Aorta (tissue), 5 donors: ENCODE data around the gene MIEF1. TPM values are rescaled to one million over a fixed set of nuclear protein-coding genes. Genes with fewer than 3 reads are reported as not detected.

Experiments used
- ATAC-seq: fragments of 200-7000 bp; cut with Tn5 transposase; one replicate; pipeline ENCODE4 v1.9.1; 2022; ENCODE audit warnings: moderate library complexity; ENCODE audit not compliant: low FRiP score
- DNase-seq, 2 donors: peaks; one replicate each; pipeline ENCODE4 v3.0.0-alpha.2; 2020
- H3K27ac ChIP-seq, 2 donors: one replicate each; pipeline ENCODE4 v1.5.1; 2013; ENCODE audit warnings: low read length in 2 of 2, mild to moderate bottlenecking in 2 of 2, moderate library complexity in 2 of 2, control low read depth in 1 of 2, inconsistent platforms in 1 of 2, low read depth in 1 of 2
- H3K27me3 ChIP-seq, 2 donors: one replicate each; pipeline ENCODE4 v1.6.1; 2013; ENCODE audit warnings: control low read depth in 1 of 2, low read length in 1 of 2, mild to moderate bottlenecking in 1 of 2, moderate library complexity in 1 of 2; ENCODE audit not compliant: insufficient read depth in 2 of 2, control insufficient read depth in 1 of 2
- H3K36me3 ChIP-seq, 2 donors: one replicate each; pipeline ENCODE4 v1.6.1; 2013; ENCODE audit warnings: control low read depth in 1 of 2, low read length in 1 of 2, mild to moderate bottlenecking in 1 of 2; ENCODE audit not compliant: insufficient read depth in 2 of 2, control insufficient read depth in 1 of 2
- H3K4me1 ChIP-seq, 2 donors: one replicate each; pipeline ENCODE4 v1.6.1; 2013; ENCODE audit warnings: low read length in 2 of 2, control low read depth in 1 of 2, mild to moderate bottlenecking in 1 of 2, moderate library complexity in 1 of 2; ENCODE audit not compliant: insufficient read depth in 2 of 2, control insufficient read depth in 1 of 2
- H3K4me3 ChIP-seq, 2 donors: one replicate each; pipeline ENCODE4 v1.5.1; 2013; ENCODE audit warnings: low read length in 2 of 2, control low read depth in 1 of 2, mild to moderate bottlenecking in 1 of 2
- H3K9me3 ChIP-seq: one replicate; pipeline ENCODE4 v1.6.1; 2013; ENCODE audit warnings: mild to moderate bottlenecking, low read length; ENCODE audit not compliant: control insufficient read depth
- WGBS, 2 donors: extraction: QIAGEN DNeasy Blood & Tissue Kit; methylation state at CpG; one replicate each; pipeline ENCODE4 v1.1.7; 2013; 5-methylcytosine and 5-hydroxymethylcytosine counted together
- intact Hi-C, 2 donors: fragments of 100-400 bp; cut with DNase I; formaldehyde crosslinking; loops; one replicate each; pipeline versions ENCODE4 v1.14.2 to v1.15.0; 2022
- polyA plus RNA-seq, 2 donors: library from polyadenylated mRNA; stranded (reverse); fragments of 200-250 nt; gene quantifications; one replicate each; pipeline ENCODE4 v1.2.3, GENCODE V29; 2013
- total RNA-seq, 2 donors: library from RNA; stranded (reverse); fragmentation: NEBNext Ultra II Directional; extraction: Animal tissue kit (Norgen Biotek cat#: 25700); gene quantifications; one replicate each; pipeline ENCODE4 v1.2.1, GENCODE V29; 2021
- donor health status: healthy with polysubstance abuse.
- donor health status: Bipolar disorder and iron deficiency.
- donor health status: DM: no; HTN: no; CAD: no.
- donor health status: DM: no; HTN: no; CAD: no.
- donor health status: DM: yes; HTN: yes; CAD: no.

MIEF1 gene
- total and polyA plus RNA-seq, 4 donors = 8.0 to 20.1 (median 11.9) TPM

- 63 to 69% methylated on average over 10 of the region's 10 CpGs for WGBS, 2 donors
- no peaks in the 10 kb centered on the region for H3K27me3 ChIP-seq
- ATAC-seq (no peak), DNase-seq (peak in 1 of 2 donors; percentile 68)
- intact Hi-C loops = loop anchor here (5.0 to 10.0 kb wide), 3 partner anchors 93 to 353 kb away; partner anchors contain the start of gene RPL3 (in 1 of the 2)
- no peak overlapping the region for H3K4me3 ChIP-seq
- H3K27ac ChIP-seq = no peak overlapping the region
- H3K36me3 ChIP-seq = peaks cover 4 to 10% of the 10 kb centered on the region in 2 donors
- no peaks in the 10 kb centered on the region for H3K4me1 ChIP-seq
- H3K9me3 ChIP-seq = no peaks in the 10 kb centered on the region
Observed at GRCh38 chr22:39524753-39525657, 22.9 kb downstream of the MIEF1 start.

- no peaks in the 10 kb centered on the region for H3K9me3 ChIP-seq
- WGBS, 2 donors = 70% methylated on average over 4 of the region's 4 CpGs
- intact Hi-C loops = loop anchor here in 1 of 2 donors (5.0 to 10.0 kb wide), 2 partner anchors 211 to 353 kb away; partner anchors contain the start of gene RPL3
- no peak overlapping the region for H3K27ac ChIP-seq
- H3K4me3 ChIP-seq = no peak overlapping the region
- DNase-seq (peak in 1 of 2 donors; percentile 44), ATAC-seq (no peak)
- no peaks in the 10 kb centered on the region for H3K4me1 ChIP-seq
- H3K27me3 ChIP-seq = no peaks in the 10 kb centered on the region
- H3K36me3 ChIP-seq = peaks cover 4 to 10% of the 10 kb centered on the region in 2 donors
Observed at GRCh38 chr22:39525658-39525975, 23.5 kb downstream of the MIEF1 start.

GRCh38 chr22:39526736-39527171 is 24.7 kb downstream of the MIEF1 start:
- WGBS, 2 donors = 71 to 74% methylated on average over 4 of the region's 4 CpGs
- no peak overlapping the region for H3K27ac ChIP-seq
- intact Hi-C loops = loop anchor here in 1 of 2 donors (5.0 to 10.0 kb wide), 2 partner anchors 212 to 354 kb away; partner anchors contain the start of gene RPL3
- H3K4me1 ChIP-seq = no peaks in the 10 kb centered on the region
- H3K9me3 ChIP-seq = no peaks in the 10 kb centered on the region
- H3K4me3 ChIP-seq = no peak overlapping the region
- ATAC-seq = no peak
- no peaks in the 10 kb centered on the region for H3K27me3 ChIP-seq
- peaks cover 4 to 6% of the 10 kb centered on the region in 2 donors for H3K36me3 ChIP-seq
- DNase-seq = no peak

- ATAC-seq = no peak
- no peak overlapping the region for H3K27ac ChIP-seq
- WGBS, 2 donors = 50 to 58% methylated on average over 6 of the region's 6 CpGs
- H3K9me3 ChIP-seq = no peaks in the 10 kb centered on the region
- no peaks in the 10 kb centered on the region for H3K27me3 ChIP-seq
- intact Hi-C loops = loop anchor here in 1 of 2 donors (5.0 to 10.0 kb wide), 2 partner anchors 213 to 355 kb away; partner anchors contain the start of gene RPL3
- DNase-seq = no peak
- peaks cover 4% of the 10 kb centered on the region in 2 donors for H3K36me3 ChIP-seq
- no peak overlapping the region for H3K4me3 ChIP-seq
- H3K4me1 ChIP-seq = no peaks in the 10 kb centered on the region
Observed at GRCh38 chr22:39527481-39527961, 25.4 kb downstream of the MIEF1 start.

- intact Hi-C loops = loop anchor here in 1 of 2 donors (5.0 to 10.0 kb wide), 2 partner anchors 213 to 356 kb away; partner anchors contain the start of gene RPL3
- Histone ChIP-seq H3K4me1 (no peaks in the 10 kb centered on the region), H3K4me3 (no peak overlapping the region), H3K27ac (no peak overlapping the region), H3K36me3 (peaks cover 4% of the 10 kb centered on the region in 2 donors), H3K27me3 (no peaks in the 10 kb centered on the region), H3K9me3 (no peaks in the 10 kb centered on the region)
- DNase-seq = no peak
- 51% methylated on average over 12 of the region's 12 CpGs for WGBS, 2 donors
- ATAC-seq = no peak
Observed at GRCh38 chr22:39528080-39528661, 26.1 kb downstream of the MIEF1 start.

GRCh38 chr22:39528681-39529486 is 26.8 kb downstream of the MIEF1 start:
- peak; percentile 94 to 96 for DNase-seq
- Histone ChIP-seq H3K27ac (peak overlapping the region in 1 of 2 donors; percentile 1), H3K36me3 (peaks cover 4% of the 10 kb centered on the region in 2 donors), H3K4me1 (no peaks in the 10 kb centered on the region), H3K4me3 (no peak overlapping the region), H3K27me3 (no peaks in the 10 kb centered on the region), H3K9me3 (no peaks in the 10 kb centered on the region)
- intact Hi-C loops = loop anchor here (1.0 to 10.0 kb wide), 3 partner anchors 36 to 357 kb away; partner anchors contain the start of gene RPL3 (in 1 of the 2)
- ATAC-seq = peak; percentile 87
- 30% methylated on average over 32 of the region's 32 CpGs for WGBS, 2 donors

GRCh38 chr22:39529487-39529851 is 27.4 kb downstream of the MIEF1 start:
- H3K9me3 ChIP-seq = no peaks in the 10 kb centered on the region
- intact Hi-C loops = loop anchor here (1.0 to 10.0 kb wide), 3 partner anchors 36 to 357 kb away; partner anchors contain the start of gene RPL3 (in 1 of the 2)
- DNase-seq (no peak), ATAC-seq (no peak)
- H3K4me1 ChIP-seq = no peaks in the 10 kb centered on the region
- H3K27me3 ChIP-seq = no peaks in the 10 kb centered on the region
- H3K4me3 ChIP-seq = no peak overlapping the region
- H3K36me3 ChIP-seq = peaks cover 0 to 4% of the 10 kb centered on the region in 2 donors
- no peak overlapping the region for H3K27ac ChIP-seq
- 53 to 57% methylated on average over 17 of the region's 17 CpGs for WGBS, 2 donors

- H3K27ac ChIP-seq = no peak overlapping the region
- peaks cover 0 to 1% of the 10 kb centered on the region in 2 donors for H3K36me3 ChIP-seq
- DNase-seq (no peak), ATAC-seq (no peak)
- intact Hi-C loops = loop anchor here (5.0 to 10.0 kb wide), 7 partner anchors 133 to 1968 kb away; partner anchors contain the start of genes ADSL (in 2 of the 2), CDC42EP1 (in 1 of the 2), MRTFA (in 1 of the 2) and TAB1 (in 1 of the 2)
- H3K27me3 ChIP-seq = no peaks in the 10 kb centered on the region
- no peaks in the 10 kb centered on the region for H3K9me3 ChIP-seq
- 86 to 91% methylated on average over 6 of the region's 6 CpGs for WGBS, 2 donors
- no peak overlapping the region for H3K4me3 ChIP-seq
- H3K4me1 ChIP-seq = no peaks in the 10 kb centered on the region
Observed at GRCh38 chr22:39530116-39530515, 28.0 kb downstream of the MIEF1 start.
